K562 (cell line): ENCODE data around the gene CLTB. TPM values are rescaled to one million over a fixed set of nuclear protein-coding genes. Genes with fewer than 3 reads are reported as not detected.

ENCODE experiments used
- ADNP ChIP-seq: fragments of 200-800 bp; sonication (Bioruptor generic); IDR thresholded peaks from 2 replicates; pipeline ENCODE4 v1.6.1; 2016; ENCODE audit warnings: missing genetic modification characterization, missing compliant biosample characterization
- ARID1B ChIP-seq: fragments of 450-650 bp; IDR thresholded peaks from 2 replicates; pipeline ENCODE4 v1.6.1; 2016; ENCODE audit warnings: antibody characterized with exemption, mild to moderate bottlenecking, inconsistent platforms
- ATF3 ChIP-seq, 2 experiments: fragments of 450-650 bp in 1 of 2; sonication (generic) in 1 of 2; formaldehyde crosslinking in 1 of 2; IDR thresholded peaks in 1 of 2; conservative IDR thresholded peaks in 1 of 2; 2 replicates each; pipeline versions ENCODE4 v1.6.1 to v1.8.1; 2016 to 2023; ENCODE audit warnings: mild to moderate bottlenecking in 2 of 2, moderate library complexity in 2 of 2, inconsistent platforms in 1 of 2, missing genetic modification reagents in 1 of 2
- CAMTA2 ChIP-seq: fragments of 250-450 bp; sonication (Bioruptor Pico); conservative IDR thresholded peaks from 2 replicates; pipeline ENCODE4 v1.5.1; 2022
- CHD4 ChIP-seq: fragments of 200-600 bp; sonication (generic); IDR thresholded peaks from 3 replicates; pipeline ENCODE4 v1.6.1; 2012; ENCODE audit warnings: low read depth, mild to moderate bottlenecking, mixed read lengths, low read length, inconsistent platforms; ENCODE audit not compliant: insufficient read depth, insufficient replicate concordance, poor library complexity, severe bottlenecking
- DDX20 ChIP-seq: fragments of 450-650 bp; IDR thresholded peaks from 2 replicates; pipeline ENCODE4 v1.6.1; 2016; ENCODE audit warnings: missing genetic modification characterization, low read depth, mild to moderate bottlenecking, missing compliant biosample characterization, moderate library complexity
- EWSR1 ChIP-seq: fragments of 450-650 bp; IDR thresholded peaks from 2 replicates; pipeline ENCODE4 v1.6.1; 2018; ENCODE audit warnings: borderline replicate concordance, mild to moderate bottlenecking, low read depth, moderate library complexity; ENCODE audit not compliant: partially characterized antibody
- FOXA3 ChIP-seq, 2 experiments: fragments of 450-650 bp in 1 of 2; sonication (generic) in 1 of 2; formaldehyde crosslinking; IDR thresholded peaks in 1 of 2; conservative IDR thresholded peaks in 1 of 2; 2 replicates each; pipeline versions ENCODE4 v1.4.0 to v1.8.0; 2020 to 2022; ENCODE audit warnings: mild to moderate bottlenecking in 2 of 2, missing genetic modification reagents in 1 of 2
- IFI16 ChIP-seq: fragments of 250-450 bp; sonication (Bioruptor Pico); IDR thresholded peaks from 2 replicates; pipeline ENCODE4 v2.1.2; 2022; ENCODE audit warnings: mild to moderate bottlenecking, inconsistent platforms
- KLF16 ChIP-seq: IDR thresholded peaks from 2 replicates; pipeline ENCODE4 v1.6.1; 2016; ENCODE audit warnings: antibody characterized with exemption
- MXD1 ChIP-seq: fragments of 250-450 bp; sonication (Bioruptor Pico); IDR thresholded peaks from 2 replicates; pipeline ENCODE4 v1.8.0; 2021; ENCODE audit warnings: borderline replicate concordance, mild to moderate bottlenecking, moderate library complexity; ENCODE audit not compliant: poor library complexity, severe bottlenecking
- RHOXF2B ChIP-seq: fragments of 250-450 bp; sonication (Bioruptor Pico); conservative IDR thresholded peaks from 2 replicates; pipeline ENCODE4 v1.5.1; 2021
- RREB1 ChIP-seq: fragments of 250-450 bp; sonication (Bioruptor Pico); IDR thresholded peaks from 2 replicates; pipeline ENCODE4 v1.4.0; 2020
- SNIP1 ChIP-seq: fragments of 450-650 bp; IDR thresholded peaks from 2 replicates; pipeline ENCODE4 v1.7.1; 2017; ENCODE audit warnings: low read depth, mild to moderate bottlenecking
- TAF9B ChIP-seq: fragments of 450-650 bp; IDR thresholded peaks from 2 replicates; pipeline ENCODE4 v1.6.1; 2018; ENCODE audit warnings: mild to moderate bottlenecking; ENCODE audit not compliant: partially characterized antibody
- TBL1XR1 ChIP-seq, 2 experiments: IDR thresholded peaks; 2 replicates each; pipeline ENCODE4 v1.6.1; 2012; ENCODE audit warnings: improper control_type of control experiment in 2 of 2, low read length in 2 of 2, mild to moderate bottlenecking in 1 of 2
- YBX1 ChIP-seq: fragments of 450-650 bp; IDR thresholded peaks from 2 replicates; pipeline ENCODE4 v1.7.1; 2016; ENCODE audit warnings: mild to moderate bottlenecking
- ZNF57 ChIP-seq: fragments of 450-650 bp; formaldehyde crosslinking; IDR thresholded peaks from 2 replicates; pipeline ENCODE4 v1.4.0; 2020; ENCODE audit warnings: mild to moderate bottlenecking, moderate library complexity
- ZSCAN29 ChIP-seq: fragments of 450-650 bp; IDR thresholded peaks from 2 replicates; pipeline ENCODE4 v1.6.1; 2017
- polyA plus RNA-seq, 8 experiments: library from polyadenylated mRNA; depleted of rRNA in 4 of 8; stranded (reverse) in 5 of 8; unstranded in 3 of 8; fragments of >200 nt; fragmentation: Nextera tagmentation in 2 of 8; fragmentation: Illumina TruSeq in 1 of 8; extraction: Ambion mirVana in 2 of 8; extraction: Trizol in 1 of 8; gene quantifications; 2 replicates each; pipeline versions ENCODE4 v1.2.1 to v1.2.3, GENCODE V29; 2011 to 2014; ENCODE audit warnings: inconsistent platforms in 1 of 8, missing spikeins in 1 of 8
- total RNA-seq, 7 experiments: library from RNA; depleted of rRNA in 6 of 7; stranded (reverse); fragments of >200 nt in 6 of 7; fragmentation: Illumina TruSeq in 2 of 7; extraction: Trizol in 2 of 7; gene quantifications; 2 replicates each; pipeline versions ENCODE4 v1.2.1 to v1.2.3, GENCODE V29; 2011 to 2021; ENCODE audit warnings: low replicate concordance in 1 of 7

Gene CLTB
- total and polyA plus RNA-seq, 9 of the 15 experiments (the other 6 are each of a cell fraction or from before 2014, with no cell fraction given), result 1.8 to 117 (median 39.0) TPM

- TF ChIP-seq RREB1, result no peak
- TF ChIP-seq ATF3 (IDR thresholded peaks at IDR 0.05), result peak; percentile 62
- TF ChIP-seq ATF3 (CRISPR knock-in tag; conservative IDR thresholded peaks at IDR 0.05), result no peak
- TF ChIP-seq ADNP (tag), result no peak
- TF ChIP-seq TAF9B, result peak; percentile 94
- TF ChIP-seq ZNF57 (CRISPR knock-in tag), result no peak
- no peak for TF ChIP-seq KLF16
- TF ChIP-seq EWSR1, result no peak
- no peak for TF ChIP-seq RHOXF2B (CRISPR knock-in tag)
- no peak for TF ChIP-seq ARID1B
- no peak for TF ChIP-seq SNIP1
- peak; percentile 50 to 97; a peak in 3 of 4 replicates for TF ChIP-seq TBL1XR1 (IDR thresholded peaks at IDR 0.05; ENCODE audit: low read length in 2 of 2)
- TF ChIP-seq CAMTA2, result no peak
- no peak for TF ChIP-seq IFI16 (CRISPR knock-in tag)
- no peak for TF ChIP-seq CHD4
- no peak for TF ChIP-seq YBX1
- no peak for TF ChIP-seq FOXA3 (CRISPR knock-in tag; conservative IDR thresholded peaks at IDR 0.05 in 1 of 2, IDR thresholded peaks at IDR 0.05 in 1 of 2)
- no peak for TF ChIP-seq DDX20 (tag)
- no peak for TF ChIP-seq ZSCAN29
- no peak for TF ChIP-seq MXD1 (CRISPR knock-in tag)
Measured at GRCh38 chr5:176447978-176448608, 31.8 kb upstream of the CLTB start, which contains the start of gene FAF2 (continued).
